Measurements from ENCODE around the gene RAB40A.

DNA sequence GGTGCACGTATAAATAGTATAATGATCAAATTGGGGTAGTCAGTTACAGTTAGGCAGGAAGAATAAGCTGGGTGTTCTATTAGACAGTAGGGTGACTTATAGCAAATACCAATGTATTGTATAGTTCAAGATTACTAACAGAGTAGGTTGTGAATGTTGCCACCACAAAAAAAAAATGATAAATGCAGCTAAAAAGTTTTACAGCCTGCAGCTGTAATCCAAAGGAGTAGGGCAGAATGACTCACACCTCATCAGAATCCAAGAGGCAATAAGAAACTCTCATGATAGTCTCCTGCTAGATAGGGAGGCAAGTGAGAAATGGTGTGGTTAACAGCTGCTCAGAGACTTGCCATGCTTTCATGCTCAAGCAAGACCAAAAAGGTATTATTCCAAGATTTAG, 46.5 kb upstream of the RAB40A start:
- TF ChIP-seq YY1 (IDR thresholded peaks at IDR 0.05) (no peak), JUND (IDR thresholded peaks at IDR 0.05) (no peak), SP1 (IDR thresholded peaks at IDR 0.05) (no peak), TAF1 (conservative IDR thresholded peaks at IDR 0.05) (no peak)
- TF ChIP-seq, protein P1, sequence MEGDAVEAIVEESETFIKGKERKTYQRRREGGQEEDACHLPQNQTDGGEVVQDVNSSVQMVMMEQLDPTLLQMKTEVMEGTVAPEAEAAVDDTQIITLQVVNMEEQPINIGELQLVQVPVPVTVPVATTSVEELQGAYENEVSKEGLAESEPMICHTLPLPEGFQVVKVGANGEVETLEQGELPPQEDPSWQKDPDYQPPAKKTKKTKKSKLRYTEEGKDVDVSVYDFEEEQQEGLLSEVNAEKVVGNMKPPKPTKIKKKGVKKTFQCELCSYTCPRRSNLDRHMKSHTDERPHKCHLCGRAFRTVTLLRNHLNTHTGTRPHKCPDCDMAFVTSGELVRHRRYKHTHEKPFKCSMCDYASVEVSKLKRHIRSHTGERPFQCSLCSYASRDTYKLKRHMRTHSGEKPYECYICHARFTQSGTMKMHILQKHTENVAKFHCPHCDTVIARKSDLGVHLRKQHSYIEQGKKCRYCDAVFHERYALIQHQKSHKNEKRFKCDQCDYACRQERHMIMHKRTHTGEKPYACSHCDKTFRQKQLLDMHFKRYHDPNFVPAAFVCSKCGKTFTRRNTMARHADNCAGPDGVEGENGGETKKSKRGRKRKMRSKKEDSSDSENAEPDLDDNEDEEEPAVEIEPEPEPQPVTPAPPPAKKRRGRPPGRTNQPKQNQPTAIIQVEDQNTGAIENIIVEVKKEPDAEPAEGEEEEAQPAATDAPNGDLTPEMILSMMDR (IDR thresholded peaks at IDR 0.05; ENCODE audit: low read depth, low read length, missing input control), result no peak

All from liver (tissue), 3 donors.